Retinal pigment epithelial cell (primary cell): ENCODE results near the gene TRAPPC3.
A peak's percentile ranks its signal among the peaks of the same experiment; 100 is the strongest.

ENCODE experiments used
- DNase-seq: peaks from one replicate; pipeline ENCODE4 v3.0.0-alpha.2; 2010; ENCODE audit warnings: low read depth
- H3K4me3 ChIP-seq: 2 replicates; pipeline ENCODE4 v1.5.1; 2011; ENCODE audit warnings: mild to moderate bottlenecking, low read length, control low read depth, moderate library complexity
- CTCF ChIP-seq: conservative IDR thresholded peaks from 2 replicates; pipeline ENCODE4 v1.5.1; 2011; ENCODE audit warnings: low read depth, low read length, control low read depth, inconsistent platforms

The TRAPPC3 gene

DNA sequence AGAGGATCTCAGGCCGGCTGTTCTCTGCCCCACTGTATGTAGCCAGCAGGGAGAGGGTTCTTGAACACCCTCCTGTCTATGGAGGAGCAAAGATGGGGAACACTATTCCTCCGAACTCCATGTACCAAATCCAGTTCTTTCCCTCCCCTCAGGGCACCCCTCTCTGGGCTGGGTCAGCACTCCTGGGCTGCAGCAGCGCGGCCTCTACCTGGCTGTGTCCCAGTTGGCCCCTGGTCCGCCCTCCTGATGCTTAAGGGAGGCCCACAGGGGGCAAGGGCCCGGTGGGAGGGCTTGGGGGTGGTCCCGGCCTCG is 61.1 kb downstream of the TRAPPC3 start:
- DNase-seq: no peak
- peak overlapping the region; percentile 86 for H3K4me3 ChIP-seq
- TF ChIP-seq CTCF: no peak

DNA sequence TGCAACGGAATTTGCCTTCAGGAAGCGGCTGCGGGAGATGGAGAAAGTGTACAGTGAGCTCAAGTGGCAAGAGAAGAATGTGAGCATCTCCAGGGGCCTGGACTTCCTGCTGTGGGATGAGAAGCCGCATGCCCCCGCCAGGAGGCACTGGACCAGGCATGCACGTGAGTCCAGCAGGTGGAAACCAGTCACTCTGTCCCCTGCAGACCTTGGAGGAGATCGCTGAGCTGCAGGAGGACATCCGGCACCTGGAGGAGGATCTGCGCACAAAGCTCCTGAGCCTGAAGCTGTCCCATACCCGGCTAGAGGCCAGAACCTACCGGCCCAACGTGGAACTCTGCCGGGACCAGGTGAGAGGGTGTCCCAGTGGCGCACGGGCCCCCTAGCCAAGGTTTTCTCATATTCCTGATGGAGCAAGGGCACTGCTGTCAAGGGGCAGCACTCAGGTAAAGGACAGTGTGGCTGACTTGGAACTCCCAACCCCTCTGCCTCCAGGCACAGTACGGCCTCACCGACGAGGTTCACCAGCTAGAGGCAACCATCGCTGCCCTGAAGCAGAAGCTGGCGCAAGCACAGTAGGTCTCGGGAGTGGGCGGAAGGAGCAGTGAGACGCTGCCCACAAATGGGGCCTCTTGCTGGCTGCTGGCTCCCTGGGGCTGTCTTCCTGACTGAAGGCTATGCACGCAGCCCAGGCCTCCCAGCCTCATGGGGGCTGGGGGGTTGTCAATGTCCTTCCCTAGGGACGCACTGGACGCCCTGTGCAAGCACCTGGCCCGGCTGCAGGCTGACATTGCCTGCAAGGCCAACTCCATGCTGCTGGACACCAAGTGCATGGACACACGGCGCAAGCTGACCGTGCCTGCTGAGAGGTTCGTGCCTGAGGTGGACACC is 61.8 kb downstream of the TRAPPC3 start:
- no peak overlapping the region for H3K4me3 ChIP-seq
- DNase-seq: no peak
- TF ChIP-seq CTCF: no peak
